Measurements from ENCODE around the gene DHRS7B. TPM values are rescaled to one million over a fixed set of nuclear protein-coding genes. Genes with fewer than 3 reads are reported as not detected.

DHRS7B gene
- total RNA-seq, 1 donor from 2014 or later: 19.1 TPM

- no peak overlapping the region for H3K4me3 ChIP-seq (ENCODE audit: low read depth, low read length)
- TF ChIP-seq CTCF (conservative IDR thresholded peaks at IDR 0.05; ENCODE audit: low read depth, low read length): no peak
- DNase-seq (ENCODE audit: low read depth): no peak
Measured at GRCh38 chr17:21166595-21167210, 39.9 kb downstream of the DHRS7B start.

- no peak for DNase-seq (ENCODE audit: low read depth)
- no peak for TF ChIP-seq CTCF (conservative IDR thresholded peaks at IDR 0.05; ENCODE audit: low read depth, low read length)
- no peak overlapping the region for H3K4me3 ChIP-seq (ENCODE audit: low read depth, low read length)
Measured at GRCh38 chr17:21167303-21167702, 40.5 kb downstream of the DHRS7B start.

GRCh38 chr17:21168555-21168865 lies 41.7 kb downstream of the DHRS7B start:
- no peak overlapping the region for H3K4me3 ChIP-seq (ENCODE audit: low read depth, low read length)
- TF ChIP-seq CTCF (conservative IDR thresholded peaks at IDR 0.05; ENCODE audit: low read depth, low read length): no peak
- no peak for DNase-seq (ENCODE audit: low read depth)

GRCh38 chr17:21169496-21169895 lies 42.7 kb downstream of the DHRS7B start:
- DNase-seq (ENCODE audit: low read depth): no peak
- no peak for TF ChIP-seq CTCF (conservative IDR thresholded peaks at IDR 0.05; ENCODE audit: low read depth, low read length)
- no peak overlapping the region for H3K4me3 ChIP-seq (ENCODE audit: low read depth, low read length)

GRCh38 chr17:21170809-21171208 lies 44.0 kb downstream of the DHRS7B start:
- no peak for TF ChIP-seq CTCF (conservative IDR thresholded peaks at IDR 0.05; ENCODE audit: low read depth, low read length)
- no peak for DNase-seq (ENCODE audit: low read depth)
- no peak overlapping the region for H3K4me3 ChIP-seq (ENCODE audit: low read depth, low read length)

GRCh38 chr17:21171309-21171922 lies 44.7 kb downstream of the DHRS7B start:
- H3K4me3 ChIP-seq (ENCODE audit: low read depth, low read length): no peak overlapping the region
- TF ChIP-seq CTCF (conservative IDR thresholded peaks at IDR 0.05; ENCODE audit: low read depth, low read length): no peak
- DNase-seq (ENCODE audit: low read depth): no peak

GRCh38 chr17:21171970-21172510 lies 45.3 kb downstream of the DHRS7B start:
- DNase-seq (ENCODE audit: low read depth): no peak
- no peak for TF ChIP-seq CTCF (conservative IDR thresholded peaks at IDR 0.05; ENCODE audit: low read depth, low read length)
- H3K4me3 ChIP-seq (ENCODE audit: low read depth, low read length): no peak overlapping the region
